Naive thymus-derived CD8-positive, alpha-beta T cell (primary cell): ENCODE data around the gene RAB35. TPM values are rescaled to one million over a fixed set of nuclear protein-coding genes. Genes with fewer than 3 reads are reported as not detected.

Experiments
- ATAC-seq, 2 donors: fragments of 150-1000 bp; cut with Tn5 transposase in 1 of 2; sonication (Bioruptor Pico), chemical (Tn5 transposase) in 1 of 2; 1 replicate in 1 of 2; 2 replicates in 1 of 2; pipeline ENCODE4 v1.10.0; 2021; ENCODE audit warnings: mild to moderate bottlenecking in 2 of 2, moderate library complexity in 2 of 2
- POLR2A ChIA-PET: fragments of 350-600 bp; sonication (Branson Sonifier 250); formaldehyde crosslinking; loops from one replicate; lab custom pipeline; 2021; ENCODE audit warnings: antibody characterized with exemption; lab: Charles Lee
- DNase-seq, 10 donors: peaks; one replicate each; pipeline versions ENCODE4 v3.0.0 to v3.0.0-alpha.2; 2020 to 2022
- H3K27ac Mint-ChIP-seq, 10 donors: one replicate each; pipeline ENCODE4 v1.8.0; 2020 to 2022; ENCODE audit warnings: mild to moderate bottlenecking in 10 of 10, mixed read lengths in 10 of 10, moderate library complexity in 4 of 10, inconsistent platforms in 1 of 10
- H3K27me3 Mint-ChIP-seq, 5 donors: one replicate each; pipeline ENCODE4 v1.8.0; 2021 to 2022; ENCODE audit warnings: mixed read lengths in 5 of 5
- H3K36me3 Mint-ChIP-seq, 3 donors: one replicate each; pipeline ENCODE4 v1.8.0; 2020 to 2022; ENCODE audit warnings: mixed read lengths in 3 of 3, mild to moderate bottlenecking in 2 of 3, inconsistent platforms in 1 of 3
- H3K4me1 Mint-ChIP-seq, 4 donors: one replicate each; pipeline ENCODE4 v1.8.0; 2021 to 2022; ENCODE audit warnings: mixed read lengths in 4 of 4
- H3K4me3 Mint-ChIP-seq, 10 donors: one replicate each; pipeline ENCODE4 v1.8.0; 2020 to 2022; ENCODE audit warnings: mild to moderate bottlenecking in 10 of 10, mixed read lengths in 10 of 10, moderate library complexity in 6 of 10, inconsistent platforms in 1 of 10
- H3K9me3 Mint-ChIP-seq, 9 donors: one replicate each; pipeline ENCODE4 v1.8.0; 2020 to 2022; ENCODE audit warnings: mixed read lengths in 9 of 9, mild to moderate bottlenecking in 3 of 9, inconsistent platforms in 1 of 9, moderate library complexity in 1 of 9
- polyA plus RNA-seq, 3 donors: library from polyadenylated mRNA; unstranded; fragments of 300-500 nt; fragmentation: Illumina TruSeq; gene quantifications; one replicate each; pipeline ENCODE4 v1.2.3, GENCODE V29; 2021
- total RNA-seq, 8 experiments: library from RNA in 2 of 8; stranded (reverse) in 2 of 8; gene quantifications; one replicate each; pipeline ENCODE4 v1.2.3 and lab custom pipeline; 2021 to 2026

Gene RAB35
- total RNA-seq, result 10 to 100 TPM; 49.8 to 51.6 TPM
- 10 to 100 TPM; 10.2 to 14.1 (median 12.6) TPM for polyA plus RNA-seq
- total RNA-seq (lab: John Stamatoyannopoulos, UW), result 36.9 to 79.9 (median 73.6) reads per million in 6 experiments

DNA sequence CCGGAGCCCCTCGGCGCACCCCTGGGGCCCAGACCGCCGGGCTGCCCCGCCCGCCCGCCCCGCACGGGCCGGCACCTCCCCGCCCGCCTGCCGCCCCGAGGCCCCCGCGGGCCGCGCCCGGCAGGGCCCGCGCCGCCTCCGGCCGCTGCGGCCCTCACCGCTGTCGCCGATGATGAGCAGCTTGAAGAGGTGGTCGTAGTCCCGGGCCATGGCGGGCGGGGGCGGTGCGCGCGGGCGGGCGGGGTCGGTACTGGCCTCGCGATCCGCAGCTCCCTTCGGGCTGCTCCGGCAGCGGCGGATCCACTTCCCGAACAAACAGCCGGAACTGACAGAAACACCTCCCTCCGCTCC is at the start of gene RAB35:
TSS of gene RAB35 (minus strand) at position 313 of the 351 bp plus-strand sequence. CDS start at position 210, 103 bp downstream.
- POLR2A ChIA-PET, result interaction anchor here (0.7 to 4.9 kb wide), 9 partner anchors 10 to 175 kb away, joined by 3 to 35 read pairs (median 13); partner anchors contain the start of genes BICDL1, RNU4-2 and RPLP0
- H3K4me1 Mint-ChIP-seq, result peaks cover 39 to 80% (median 76%) of the 10 kb centered on the region in 4 donors
- ATAC-seq (peak in 1 of 2 donors; percentile 81), DNase-seq (no peak)
- H3K36me3 Mint-ChIP-seq, result peaks cover 0 to 25% (median 2%) of the 10 kb centered on the region in 3 donors
- peak within 1 kb of the TSS; percentile 70 to 97 (median 91) for H3K4me3 Mint-ChIP-seq
- peak within 1 kb of the TSS; percentile 80 to 97 (median 94) for H3K27ac Mint-ChIP-seq
- H3K27me3 Mint-ChIP-seq, result no peaks in the 10 kb centered on the region
- H3K9me3 Mint-ChIP-seq, result no peaks in the 10 kb centered on the region

DNA sequence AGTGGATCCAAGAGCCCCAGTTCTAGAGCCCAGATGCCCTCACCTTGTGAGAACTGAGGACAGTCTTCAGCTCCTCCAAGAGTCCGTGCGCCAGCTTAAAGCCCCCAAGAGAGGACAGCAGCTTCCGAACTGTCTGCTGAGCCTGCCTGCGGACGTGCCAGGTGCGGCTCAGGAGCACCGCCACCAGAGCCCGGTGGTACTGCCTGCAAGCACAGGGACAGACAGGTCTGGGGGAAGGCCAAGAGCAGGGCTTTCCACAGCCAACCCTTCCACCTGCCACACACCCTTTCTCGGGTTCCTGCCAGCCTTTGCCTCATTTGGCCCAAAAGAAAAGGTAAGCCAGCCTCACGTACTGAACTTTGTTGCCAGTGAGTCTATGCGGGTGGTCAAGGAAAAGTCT is 47.7 kb upstream of the RAB35 start:
- peaks cover 0 to 87% (median 11%) of the 10 kb centered on the region in 3 donors for H3K36me3 Mint-ChIP-seq
- H3K4me3 Mint-ChIP-seq, result no peak overlapping the region
- no peak overlapping the region for H3K27ac Mint-ChIP-seq
- no peaks in the 10 kb centered on the region for H3K9me3 Mint-ChIP-seq
- H3K27me3 Mint-ChIP-seq, result no peaks in the 10 kb centered on the region
- DNase-seq (no peak), ATAC-seq (no peak)
- POLR2A ChIA-PET, result interaction anchor here (0.6 kb wide), 1 partner anchor 27 kb away, joined by 3 read pairs; no protein-coding TSS in a partner anchor
- no peaks in the 10 kb centered on the region for H3K4me1 Mint-ChIP-seq

DNA sequence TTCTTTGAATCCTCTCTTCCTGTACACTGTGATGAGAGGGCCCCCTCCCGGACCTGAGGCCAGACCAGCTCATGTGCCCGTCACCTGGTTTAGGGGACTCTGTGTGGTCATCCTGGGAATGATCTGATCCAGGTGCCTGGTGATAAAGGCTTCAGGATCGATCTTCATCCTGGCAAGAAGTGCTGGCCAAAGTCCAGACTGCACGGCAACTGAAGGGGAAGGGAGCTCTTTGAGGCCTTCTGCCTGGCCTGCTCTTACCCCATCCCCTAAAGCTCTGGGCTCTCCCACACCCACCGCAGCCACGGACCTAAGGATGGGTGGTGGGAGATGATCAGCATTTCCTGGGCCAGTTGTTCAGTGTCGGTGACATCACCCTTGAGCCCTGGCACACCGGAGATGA is 46.2 kb upstream of the RAB35 start:
- H3K9me3 Mint-ChIP-seq, result no peaks in the 10 kb centered on the region

DNA sequence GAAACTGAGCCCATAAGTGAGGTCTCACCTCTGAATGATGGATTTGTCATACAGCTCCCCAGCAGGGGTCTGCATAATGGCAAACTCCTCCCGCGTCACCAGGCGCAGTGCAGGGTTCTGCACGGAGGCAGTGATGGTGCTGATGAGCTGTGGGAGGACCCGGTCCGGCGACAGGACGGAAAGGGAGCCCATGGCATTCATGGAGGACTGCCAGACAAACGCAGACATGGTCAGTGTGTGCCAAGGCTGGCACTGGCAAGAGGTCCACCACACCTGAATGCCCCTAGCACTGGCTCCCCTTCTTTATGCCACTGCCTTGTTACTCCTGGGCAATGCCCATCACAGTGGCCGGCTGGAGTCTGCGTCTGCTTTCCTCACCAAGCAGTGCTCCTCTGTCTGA is 45.3 kb upstream of the RAB35 start:
- POLR2A ChIA-PET, result no interaction called here
- no peak for ATAC-seq
- peaks cover 0 to 88% (median 21%) of the 10 kb centered on the region in 3 donors for H3K36me3 Mint-ChIP-seq
- H3K4me3 Mint-ChIP-seq, result no peak overlapping the region
- H3K27me3 Mint-ChIP-seq, result no peaks in the 10 kb centered on the region
- H3K9me3 Mint-ChIP-seq, result no peaks in the 10 kb centered on the region
- DNase-seq, result no peak
- no peaks in the 10 kb centered on the region for H3K4me1 Mint-ChIP-seq
- H3K27ac Mint-ChIP-seq, result peak overlapping the region in 1 of 10 donors; percentile 43

More for the DNA sequence above, 46.2 kb upstream of the RAB35 start:
- Mint-ChIP-seq H3K4me1 (no peaks in the 10 kb centered on the region), H3K27me3 (no peaks in the 10 kb centered on the region), H3K36me3 (peaks cover 0 to 87% (median 16%) of the 10 kb centered on the region in 3 donors), H3K27ac (no peak overlapping the region), H3K4me3 (no peak overlapping the region)
- DNase-seq, result no peak
- POLR2A ChIA-PET, result no interaction called here
- no peak for ATAC-seq

GRCh38 chr12:120159509-120160237 is 43.1 kb upstream of the RAB35 start:
- no peak for ATAC-seq
- no peak for DNase-seq
- H3K27me3 Mint-ChIP-seq, result no peaks in the 10 kb centered on the region
- H3K36me3 Mint-ChIP-seq, result peaks cover 0 to 94% (median 29%) of the 10 kb centered on the region in 3 donors
- H3K4me3 Mint-ChIP-seq, result no peak overlapping the region
- peak overlapping the region in 1 of 10 donors; percentile 82 for H3K27ac Mint-ChIP-seq
- POLR2A ChIA-PET, result no interaction called here
- no peaks in the 10 kb centered on the region for H3K9me3 Mint-ChIP-seq
- H3K4me1 Mint-ChIP-seq, result no peaks in the 10 kb centered on the region

DNA sequence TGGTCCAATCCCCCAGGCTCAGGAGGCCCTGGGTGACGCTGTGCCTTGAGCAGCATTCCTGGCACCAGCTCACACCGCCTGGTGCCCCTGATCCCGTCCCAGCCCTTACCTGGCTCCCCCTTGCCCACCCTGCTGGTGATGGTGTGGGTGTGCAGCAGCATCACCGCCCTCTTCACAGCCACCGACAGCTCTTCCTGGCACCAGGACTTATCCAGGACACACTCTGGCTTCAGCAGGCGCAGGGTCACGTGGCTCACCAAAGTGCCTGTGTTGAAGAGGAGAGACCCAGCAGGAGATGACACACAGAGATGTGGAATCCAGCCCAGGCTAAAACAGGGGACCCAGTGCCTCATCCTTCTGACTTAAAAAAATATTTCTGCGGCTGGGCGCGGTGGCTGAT is 41.8 kb upstream of the RAB35 start:
- DNase-seq, result no peak
- no peaks in the 10 kb centered on the region for H3K4me1 Mint-ChIP-seq
- H3K4me3 Mint-ChIP-seq, result no peak overlapping the region
- no peak overlapping the region for H3K27ac Mint-ChIP-seq
- H3K27me3 Mint-ChIP-seq, result no peaks in the 10 kb centered on the region
- H3K36me3 Mint-ChIP-seq, result peaks cover 0 to 95% (median 35%) of the 10 kb centered on the region in 3 donors
- no peak for ATAC-seq
- POLR2A ChIA-PET, result no interaction called here
- H3K9me3 Mint-ChIP-seq, result no peaks in the 10 kb centered on the region

GRCh38 chr12:120157678-120158077 is 41.1 kb upstream of the RAB35 start:
- POLR2A ChIA-PET, result no interaction called here
- Mint-ChIP-seq H3K4me3 (no peak overlapping the region), H3K36me3 (peaks cover 0 to 94% (median 35%) of the 10 kb centered on the region in 3 donors), H3K9me3 (no peaks in the 10 kb centered on the region), H3K4me1 (no peaks in the 10 kb centered on the region), H3K27ac (no peak overlapping the region), H3K27me3 (no peaks in the 10 kb centered on the region)
- DNase-seq (no peak), ATAC-seq (no peak)

DNA sequence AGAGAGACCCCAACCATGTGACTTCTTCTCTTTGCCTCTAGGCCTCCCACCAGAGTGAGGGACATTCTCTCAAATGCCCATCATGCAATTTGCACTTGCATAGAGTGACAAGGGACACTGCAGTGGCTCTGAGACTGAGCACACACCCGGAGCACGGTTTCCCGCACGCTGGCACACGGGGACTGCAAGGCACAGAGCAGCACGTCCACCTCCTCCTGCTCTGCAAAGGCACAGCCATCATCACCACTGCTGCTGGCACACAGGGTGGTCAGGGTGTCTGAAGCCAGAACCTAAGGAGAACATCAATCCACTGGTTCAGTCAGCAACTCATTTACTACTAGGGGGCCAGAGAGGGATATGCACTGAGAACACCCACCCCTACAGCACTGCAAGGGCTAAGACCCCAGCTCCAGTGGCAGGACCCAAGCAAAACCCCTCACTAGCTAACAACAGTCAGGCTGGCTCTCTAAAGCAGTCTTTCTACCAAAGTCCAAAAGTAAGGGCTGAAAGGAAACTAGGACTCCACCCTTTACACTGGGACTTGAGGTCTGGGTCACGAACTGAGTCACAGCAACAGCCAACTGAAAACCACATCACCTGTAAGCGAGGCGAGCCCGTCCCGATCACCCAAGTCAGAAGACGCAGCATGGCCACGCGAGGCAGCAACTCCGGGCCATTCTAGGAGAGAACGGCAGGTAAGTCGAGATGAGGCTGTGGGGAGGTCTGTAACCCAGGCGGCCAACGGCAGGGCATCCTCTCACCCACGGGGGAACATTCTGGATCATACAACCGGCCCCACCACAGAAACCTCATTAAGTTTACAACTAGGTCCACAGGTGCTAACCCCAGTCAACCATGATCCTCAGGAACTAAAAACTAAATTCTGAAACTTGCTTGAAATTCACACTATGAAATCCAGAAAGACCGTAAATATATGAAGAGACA is 40.0 kb upstream of the RAB35 start:
- ATAC-seq, result no peak
- DNase-seq, result no peak
- Mint-ChIP-seq H3K9me3 (no peaks in the 10 kb centered on the region), H3K27me3 (no peaks in the 10 kb centered on the region), H3K4me1 (no peaks in the 10 kb centered on the region), H3K36me3 (peaks cover 0 to 91% (median 32%) of the 10 kb centered on the region in 3 donors), H3K27ac (peak overlapping the region in 1 of 10 donors; percentile 21), H3K4me3 (no peak overlapping the region)
- POLR2A ChIA-PET, result no interaction called here

DNA sequence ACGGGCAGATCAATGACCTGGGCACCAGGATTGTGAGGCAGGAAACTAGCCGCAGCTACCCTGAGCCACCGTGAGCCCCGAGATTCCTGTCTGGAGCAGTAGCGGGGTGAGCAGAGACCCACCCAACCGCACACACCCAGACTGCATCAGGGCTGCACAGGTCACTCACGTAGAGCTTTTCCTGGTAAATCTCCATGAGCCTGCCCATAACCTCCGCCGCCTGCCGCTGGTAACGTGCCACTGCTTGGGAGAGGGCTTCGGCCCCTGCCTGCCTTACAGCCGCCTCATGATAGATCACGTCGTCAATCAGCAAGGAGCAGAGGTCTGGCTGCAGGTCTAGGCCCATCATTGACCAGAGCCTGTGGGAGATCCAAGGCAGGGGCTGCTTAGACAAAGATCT is 38.5 kb upstream of the RAB35 start:
- POLR2A ChIA-PET, result no interaction called here
- H3K36me3 Mint-ChIP-seq, result peaks cover 0 to 91% (median 27%) of the 10 kb centered on the region in 3 donors

GRCh38 chr12:120150919-120151525 is 34.5 kb upstream of the RAB35 start:
- H3K4me3 Mint-ChIP-seq, result no peak overlapping the region
- POLR2A ChIA-PET, result no interaction called here

More for the DNA sequence above, 38.5 kb upstream of the RAB35 start:
- Mint-ChIP-seq H3K9me3 (no peaks in the 10 kb centered on the region), H3K27me3 (no peaks in the 10 kb centered on the region), H3K27ac (no peak overlapping the region), H3K4me3 (no peak overlapping the region), H3K4me1 (no peaks in the 10 kb centered on the region)
- DNase-seq (no peak), ATAC-seq (no peak)

GRCh38 chr12:120148011-120148410 is 31.5 kb upstream of the RAB35 start:
- H3K9me3 Mint-ChIP-seq, result no peaks in the 10 kb centered on the region
- POLR2A ChIA-PET, result interaction anchor here (0.5 to 0.6 kb wide), 2 partner anchors 9 to 26 kb away, joined by 3 to 4 read pairs; no protein-coding TSS in a partner anchor

More at GRCh38 chr12:120150919-120151525, 34.5 kb upstream of the RAB35 start:
- no peak for DNase-seq
- Mint-ChIP-seq H3K27me3 (no peaks in the 10 kb centered on the region), H3K4me1 (no peaks in the 10 kb centered on the region), H3K9me3 (no peaks in the 10 kb centered on the region), H3K27ac (no peak overlapping the region), H3K36me3 (peaks cover 0 to 89% (median 16%) of the 10 kb centered on the region in 3 donors)
- ATAC-seq, result no peak

GRCh38 chr12:120145164-120145563 is 28.6 kb upstream of the RAB35 start:
- no peaks in the 10 kb centered on the region for H3K27me3 Mint-ChIP-seq
- no peaks in the 10 kb centered on the region for H3K4me1 Mint-ChIP-seq
- POLR2A ChIA-PET, result no interaction called here
- H3K27ac Mint-ChIP-seq, result no peak overlapping the region
- ATAC-seq (no peak), DNase-seq (no peak)
- H3K36me3 Mint-ChIP-seq, result peaks cover 5 to 86% (median 24%) of the 10 kb centered on the region in 3 donors
- H3K9me3 Mint-ChIP-seq, result no peaks in the 10 kb centered on the region
- H3K4me3 Mint-ChIP-seq, result no peak overlapping the region

More at GRCh38 chr12:120148011-120148410, 31.5 kb upstream of the RAB35 start:
- Mint-ChIP-seq H3K4me1 (no peaks in the 10 kb centered on the region), H3K4me3 (no peak overlapping the region), H3K36me3 (peaks cover 0 to 82% (median 10%) of the 10 kb centered on the region in 3 donors), H3K27ac (peak overlapping the region in 2 of 10 donors; percentile 65 to 72), H3K27me3 (no peaks in the 10 kb centered on the region)
- ATAC-seq (no peak), DNase-seq (no peak)
